Measurements from ENCODE around the gene KLF11.

Gene KLF11

GRCh38 chr2:10067330-10067729, 24.0 kb downstream of the KLF11 start:
- no peak for DNase-seq

DNA sequence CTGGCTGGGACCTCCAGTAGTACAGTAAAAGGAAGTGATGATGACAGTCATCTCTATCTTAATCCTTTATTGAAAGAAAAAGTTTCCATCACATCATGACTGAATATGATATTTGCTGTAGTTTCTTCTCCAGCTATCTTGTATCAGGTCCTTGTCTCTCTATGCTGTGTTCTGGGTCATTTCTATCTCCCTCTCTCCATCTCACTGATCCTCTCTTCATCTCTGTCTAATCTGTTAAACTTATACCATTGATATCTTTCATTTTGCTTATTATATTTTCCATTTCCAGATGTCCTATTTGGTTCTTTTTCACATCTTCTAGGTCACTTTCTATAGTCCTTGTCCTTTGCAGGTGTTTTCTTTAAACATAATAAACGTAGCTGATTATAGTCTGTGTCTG, 24.5 kb downstream of the KLF11 start:
- DNase-seq, result no peak

- DNase-seq, result no peak
Measured at GRCh38 chr2:10071176-10071575, 27.8 kb downstream of the KLF11 start.

GRCh38 chr2:10071595-10071994, 28.2 kb downstream of the KLF11 start:
- DNase-seq, result no peak

DNA sequence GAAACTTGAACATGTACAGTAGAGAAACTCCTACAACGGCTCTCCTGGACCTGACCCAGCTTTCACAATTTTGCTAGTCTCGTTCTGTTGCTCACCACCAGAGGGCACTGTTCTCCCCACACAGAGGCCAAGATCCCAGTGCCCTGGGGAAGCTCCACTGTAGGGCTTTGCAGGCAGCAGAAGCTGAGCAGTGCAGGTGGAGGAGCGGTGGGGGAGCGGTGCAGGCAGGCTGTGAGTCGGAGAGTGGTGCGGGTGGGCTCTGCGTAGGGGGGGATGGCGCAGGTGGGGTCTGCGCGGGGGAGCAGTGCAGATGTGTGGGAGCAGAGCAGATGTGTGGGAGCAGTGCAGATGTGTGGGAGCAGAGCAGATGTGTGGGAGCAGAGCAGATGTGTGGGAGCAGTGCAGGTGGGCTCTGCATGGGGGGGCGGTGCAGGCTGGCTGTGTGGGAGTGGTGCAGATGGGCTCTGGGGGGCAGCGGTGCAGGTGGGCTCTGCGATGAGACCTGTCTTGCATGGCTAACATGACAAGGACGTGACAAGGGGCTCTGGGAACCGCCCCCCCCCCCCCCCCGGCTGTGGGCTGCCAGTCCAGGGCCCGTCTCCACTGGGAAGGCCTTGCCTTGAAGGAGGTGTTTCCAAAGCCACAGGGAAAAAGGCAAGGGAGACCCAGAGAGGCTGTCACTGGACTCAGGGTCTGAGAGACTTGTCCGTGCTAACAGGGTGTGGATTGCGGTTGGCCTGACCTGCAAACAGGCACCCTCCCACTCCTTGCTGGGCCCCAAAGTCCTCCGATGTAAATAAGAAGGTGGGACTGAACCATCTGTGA, 29.5 kb downstream of the KLF11 start:
- DNase-seq, result peak; percentile 69

DNA sequence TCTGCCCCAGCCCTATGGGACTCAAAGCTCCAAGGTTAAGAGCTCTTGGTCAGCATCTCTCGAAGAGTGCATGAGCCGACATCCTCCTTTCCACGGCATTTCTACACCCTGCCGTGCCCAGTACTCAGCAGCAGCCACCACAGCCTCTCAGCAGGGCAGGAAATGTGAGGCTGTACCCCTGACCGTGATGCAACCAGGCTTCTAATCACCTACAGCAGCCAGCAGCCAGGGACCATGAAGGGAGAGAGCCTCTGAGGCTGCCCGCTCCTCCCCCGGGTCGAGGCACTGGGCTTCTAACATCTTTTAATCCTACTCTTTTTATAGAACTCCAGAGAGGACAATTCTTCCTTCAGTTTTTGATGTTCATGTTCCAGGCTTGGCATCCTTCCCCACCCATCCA, 30.4 kb downstream of the KLF11 start:
- no peak for DNase-seq

DNA sequence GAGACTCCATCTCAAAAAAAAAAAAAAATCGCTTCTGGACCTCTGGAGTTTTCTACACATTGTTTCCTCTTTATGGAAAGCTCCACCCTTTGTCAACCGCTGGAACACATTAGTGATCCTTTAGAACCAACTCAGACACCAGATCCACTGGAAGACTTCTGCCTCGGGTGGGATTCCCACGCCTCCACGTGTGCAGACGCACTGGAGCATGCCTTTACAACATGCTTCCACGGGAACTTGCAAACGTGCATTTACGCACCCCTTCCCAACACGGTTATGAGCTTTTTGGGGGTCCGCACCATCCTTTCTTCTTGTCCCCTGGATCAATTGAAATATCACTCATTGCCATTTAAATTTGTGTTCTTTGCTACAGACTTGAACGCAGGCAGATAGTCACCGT, 31.8 kb downstream of the KLF11 start:
- DNase-seq, result no peak

DNA sequence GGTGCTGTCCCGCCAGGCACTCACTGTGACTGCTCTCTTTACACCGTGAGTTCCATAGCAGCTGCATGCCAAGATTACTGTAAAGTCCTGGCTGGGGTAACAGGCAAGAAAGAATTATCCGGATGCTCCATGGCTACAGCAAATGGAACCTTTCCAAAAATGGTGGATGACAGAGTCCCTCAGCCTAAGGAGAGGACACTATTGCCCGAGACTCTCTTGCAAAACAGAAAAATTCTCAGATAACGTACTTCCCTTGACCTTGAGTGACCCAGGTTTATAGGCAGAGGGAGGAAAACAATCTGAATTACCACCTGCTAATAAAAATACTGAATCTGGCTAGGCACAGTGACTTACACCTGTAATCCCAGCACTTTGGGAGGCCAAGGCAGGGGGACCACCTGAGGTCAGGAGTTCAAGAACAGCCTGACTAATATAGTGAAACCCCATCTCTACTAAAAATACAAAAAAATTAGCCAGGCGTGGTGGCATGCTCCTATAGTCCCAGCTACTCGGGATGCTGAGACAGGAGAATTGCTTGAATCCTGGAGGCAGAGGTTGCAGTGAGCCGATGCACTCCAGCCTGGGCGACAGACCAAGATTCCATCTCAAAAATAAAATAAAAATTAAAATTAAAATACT, 32.3 kb downstream of the KLF11 start:
- DNase-seq, result no peak

- no peak for DNase-seq
Measured at GRCh38 chr2:10076511-10076910, 33.2 kb downstream of the KLF11 start.

GRCh38 chr2:10076988-10077527, 33.7 kb downstream of the KLF11 start:
- no peak for DNase-seq

DNA sequence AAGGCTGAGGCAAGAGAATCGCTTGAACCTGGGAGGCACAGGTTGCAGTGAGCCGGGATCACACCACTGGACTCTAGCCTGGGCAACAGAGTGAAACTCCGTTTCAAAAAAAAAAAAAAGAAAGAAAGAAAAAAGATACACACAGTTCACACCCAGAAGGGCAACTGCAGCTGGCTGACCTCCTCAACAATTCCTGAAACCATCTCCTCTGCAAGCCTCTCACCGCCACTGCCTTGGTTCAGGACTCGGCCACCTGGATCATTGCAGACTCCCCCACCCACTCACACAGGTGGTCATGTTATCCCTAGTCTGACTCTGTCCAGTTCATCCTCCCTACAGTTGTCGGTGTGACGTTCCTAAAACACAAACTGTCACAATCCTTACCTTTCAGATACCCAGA, 34.7 kb downstream of the KLF11 start:
- no peak for DNase-seq

DNA sequence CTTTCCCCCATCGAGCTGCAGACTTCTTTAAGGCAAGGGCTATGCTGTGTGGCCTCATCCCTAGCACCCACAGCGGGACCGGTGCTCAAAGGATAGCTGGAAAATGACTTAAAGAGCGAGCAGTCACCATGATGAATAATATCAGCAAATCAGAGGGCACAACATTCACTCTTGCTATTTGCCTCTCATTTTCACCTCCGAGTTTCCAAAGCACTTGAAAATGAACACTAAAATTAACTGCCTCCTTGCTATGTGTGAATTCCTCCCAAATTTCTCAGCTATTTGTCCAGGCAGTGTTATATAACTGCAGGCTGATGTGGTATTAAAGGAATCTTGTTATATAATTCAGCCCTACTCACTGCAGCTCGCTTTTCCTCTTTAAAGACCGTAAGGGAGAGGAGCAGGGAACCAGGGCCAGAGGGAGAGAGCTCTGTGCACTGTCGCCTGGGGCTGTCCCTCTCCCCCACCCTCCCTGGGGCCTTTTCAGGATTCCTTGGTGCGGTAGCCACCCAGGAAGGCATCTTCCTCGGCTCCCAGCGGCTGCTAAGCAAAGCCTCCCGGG, 35.4 kb downstream of the KLF11 start:
- no peak for DNase-seq

- no peak for DNase-seq
Measured at GRCh38 chr2:10079266-10079869, 36.0 kb downstream of the KLF11 start.

DNA sequence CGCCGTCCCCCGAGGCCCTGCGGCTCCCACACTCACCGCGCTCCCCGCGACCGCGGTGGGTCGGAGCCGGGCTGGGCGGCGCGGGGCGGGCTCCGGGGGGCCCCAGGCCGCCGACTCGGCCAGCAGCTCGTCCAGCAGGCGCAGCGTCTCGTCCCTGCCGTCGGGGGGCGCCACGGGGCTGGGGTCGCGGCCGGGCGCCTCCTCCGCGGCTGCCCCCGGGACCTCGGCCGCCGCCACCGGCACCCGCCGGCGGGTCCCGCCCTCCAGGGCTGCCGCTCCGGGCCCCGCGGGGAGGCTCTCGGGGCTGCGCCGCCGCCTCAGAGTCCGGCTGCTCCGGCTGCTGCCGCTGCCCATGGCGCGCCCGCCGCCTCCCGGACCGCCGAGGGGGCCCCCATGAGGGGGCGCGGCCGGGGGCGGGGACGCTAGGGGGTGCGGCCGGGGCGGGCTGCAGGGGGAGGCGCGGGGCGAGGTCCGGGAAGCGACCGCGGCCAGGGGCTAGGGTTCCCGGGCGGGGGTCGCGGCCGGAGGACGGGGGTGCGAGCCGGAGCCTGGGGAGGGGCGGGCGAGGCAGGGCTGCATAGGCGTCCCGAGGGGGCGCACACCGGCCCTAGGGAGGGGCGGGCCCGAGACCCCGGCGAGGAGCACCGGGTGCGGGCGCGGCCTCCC, 36.7 kb downstream of the KLF11 start, which contains the start of gene CYS1:
CYS1 (minus strand) TSS at position 542 of the 666 bp plus-strand sequence; CDS start at position 354, 188 bp downstream.
- no peak for DNase-seq

- DNase-seq, result no peak
Measured at GRCh38 chr2:10080536-10081304, 37.4 kb downstream of the KLF11 start.

DNA sequence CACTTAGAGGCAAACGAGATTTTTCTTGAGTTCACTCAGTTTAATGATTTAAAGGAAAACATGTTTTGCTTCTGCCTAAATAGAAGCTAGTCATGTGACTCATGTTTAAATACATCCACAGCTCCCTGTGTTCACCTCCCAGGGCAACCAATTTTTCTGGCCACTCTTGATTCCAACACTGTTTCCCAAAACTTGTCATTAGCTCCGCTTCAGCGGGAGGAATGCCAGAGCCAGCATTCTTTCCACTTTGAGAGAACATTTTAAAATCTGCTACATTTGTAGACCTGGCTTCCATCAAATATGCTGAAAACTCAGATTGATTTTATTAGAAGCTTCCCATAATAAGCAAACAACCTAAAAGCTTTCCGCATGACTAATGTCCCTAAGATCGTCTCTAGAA, 39.7 kb downstream of the KLF11 start:
- no peak for DNase-seq

DNA sequence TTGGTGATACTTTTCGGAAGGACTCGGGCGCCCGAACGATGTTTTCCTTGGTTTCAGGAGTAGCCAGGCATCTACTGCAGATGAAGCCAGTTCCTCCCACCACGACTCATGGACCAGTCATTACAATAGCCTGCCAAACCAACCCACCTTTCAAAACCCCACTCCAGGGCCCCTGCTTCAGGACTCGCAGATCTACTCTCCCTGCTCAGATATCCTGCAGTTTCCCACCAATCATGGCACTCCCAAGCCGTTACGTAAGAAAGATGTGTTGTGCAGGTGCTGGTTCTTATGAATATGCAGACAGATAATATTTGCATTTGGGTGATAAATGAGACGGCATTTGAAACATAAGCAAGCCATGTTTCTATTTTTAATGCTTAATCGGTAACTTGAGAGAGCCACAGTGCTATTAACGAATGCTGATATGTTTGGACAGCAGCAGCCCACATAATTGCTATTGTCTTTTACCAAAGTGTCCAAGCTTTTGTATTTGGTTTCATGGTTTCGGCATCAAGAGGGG, 40.4 kb downstream of the KLF11 start:
- DNase-seq, result peak; percentile 13

DNA sequence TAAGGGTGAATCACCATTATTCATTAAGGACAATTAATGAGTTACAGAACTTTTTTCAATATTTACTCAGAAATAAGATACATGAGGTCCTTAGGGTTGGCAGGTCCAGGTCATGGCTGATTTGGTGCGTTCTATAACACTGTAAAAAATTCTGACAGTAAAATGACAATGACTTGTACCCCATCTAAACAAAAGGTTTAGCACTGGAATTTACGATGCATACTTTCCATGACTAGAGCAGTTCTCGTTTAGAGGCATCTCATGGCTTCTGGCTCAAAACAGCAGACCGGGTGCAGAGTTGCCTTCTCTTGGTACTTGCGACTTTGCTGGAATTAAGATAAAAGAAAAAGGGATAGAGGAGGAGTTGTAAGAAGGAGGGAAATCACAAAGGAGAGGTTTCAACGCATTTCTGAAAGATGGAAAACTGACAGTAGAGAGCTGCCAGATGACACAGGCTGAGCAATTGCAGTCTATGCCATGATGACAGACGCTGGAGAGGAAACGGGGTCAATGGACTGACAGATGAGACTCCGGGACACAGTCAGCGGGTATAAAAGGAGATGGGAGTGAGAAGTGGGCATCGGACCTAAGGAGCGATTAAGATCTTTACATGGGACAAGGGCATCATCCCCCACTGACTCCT, 41.0 kb downstream of the KLF11 start:
- DNase-seq, result no peak

DNA sequence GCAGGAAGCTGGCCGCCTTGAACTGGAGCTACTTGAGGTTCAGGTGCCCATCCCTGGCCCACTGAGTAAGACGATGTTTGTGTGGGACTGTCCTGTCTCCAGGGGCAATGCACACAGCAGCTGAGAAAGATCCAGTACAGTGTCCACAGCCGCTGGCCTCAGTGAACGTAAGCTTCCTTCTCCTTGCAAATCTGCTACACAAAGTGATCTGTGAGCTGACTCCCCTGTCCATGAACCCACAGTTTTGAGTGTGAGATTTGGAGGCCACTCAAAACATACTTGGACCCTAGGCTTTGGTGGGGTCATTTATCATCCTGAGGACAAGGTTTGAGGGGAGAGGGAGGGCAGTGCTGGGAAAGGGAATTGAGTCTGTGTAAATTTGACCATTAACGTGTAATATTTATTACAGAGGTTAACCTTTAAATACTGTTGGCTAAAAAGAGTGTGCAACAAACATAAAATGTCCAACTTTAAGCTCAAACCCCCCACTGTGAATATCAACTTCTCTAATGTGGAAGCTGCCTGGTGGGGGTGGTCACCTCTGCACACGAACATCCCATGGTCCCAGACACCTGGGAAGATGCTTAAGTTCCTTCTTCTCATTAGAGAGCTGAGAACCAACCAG, 41.8 kb downstream of the KLF11 start:
- DNase-seq, result no peak

DNA sequence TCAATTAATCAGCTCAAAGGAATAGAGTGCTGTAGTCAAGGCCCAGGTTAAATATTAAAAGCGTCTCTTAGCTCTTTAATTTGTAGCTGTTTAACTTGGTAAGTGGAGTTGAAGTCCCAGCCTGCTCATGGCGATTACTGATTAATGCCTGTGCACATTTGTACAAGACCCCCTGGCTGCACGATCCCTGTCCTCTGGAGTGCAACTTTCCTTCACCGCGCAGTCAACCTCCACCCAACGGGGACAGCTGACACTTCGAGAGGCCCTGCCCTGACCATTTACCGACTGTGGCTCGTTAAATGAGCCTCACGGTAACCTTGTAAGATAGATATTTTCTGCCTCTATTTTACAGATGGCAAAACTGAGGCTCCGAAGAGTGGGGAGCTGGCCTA, 42.3 kb downstream of the KLF11 start:
- no peak for DNase-seq

DNA sequence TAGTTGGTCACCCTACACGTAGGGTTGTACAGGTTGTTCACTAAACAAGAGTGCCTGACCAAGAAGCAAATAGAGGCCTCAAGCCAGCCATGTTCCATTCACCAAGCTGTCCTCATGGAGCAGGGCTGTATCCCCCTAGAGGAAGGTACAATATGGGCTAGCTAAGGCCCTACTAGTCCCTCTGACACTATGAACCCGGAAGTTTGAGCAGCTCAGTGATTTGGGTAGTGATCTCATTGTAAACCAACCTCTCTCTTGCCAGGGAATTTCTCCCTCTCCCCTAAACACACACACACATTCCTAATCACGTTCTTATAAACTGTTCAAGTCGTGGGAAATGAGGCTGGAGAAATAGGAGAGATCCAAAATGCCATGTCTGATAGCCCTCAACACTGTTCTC, 43.6 kb downstream of the KLF11 start:
- DNase-seq, result no peak

All from NCI-H774 (cell line).